GM12878 (cell line): Measurements from ENCODE around the gene CD70. TPM values are rescaled to one million over a fixed set of nuclear protein-coding genes. Genes with fewer than 3 reads are reported as not detected.

Experiments
- ATF2 ChIP-seq: IDR thresholded peaks from 2 replicates; pipeline ENCODE4 v1.6.1; 2012; ENCODE audit warnings: low read length, inconsistent platforms
- CEBPZ ChIP-seq: fragments of 150-350 bp; IDR thresholded peaks from 2 replicates; pipeline ENCODE4 v1.6.1; 2016; ENCODE audit warnings: low read depth, low read length
- CREB1 ChIP-seq: IDR thresholded peaks from 2 replicates; pipeline ENCODE4 v1.6.1; 2012; ENCODE audit warnings: low read depth, mild to moderate bottlenecking, inconsistent platforms
- CREM ChIP-seq: IDR thresholded peaks from 2 replicates; pipeline ENCODE4 v1.6.1; 2014; ENCODE audit warnings: antibody characterized with exemption, low read depth
- FOXM1 ChIP-seq: IDR thresholded peaks from 2 replicates; pipeline ENCODE4 v1.6.1; 2012; ENCODE audit warnings: low read depth, mild to moderate bottlenecking, inconsistent platforms, low read length, moderate library complexity
- IKZF1 ChIP-seq: fragments of 450-650 bp; conservative IDR thresholded peaks from 2 replicates; pipeline ENCODE4 v1.6.1; 2017; ENCODE audit warnings: antibody characterized with exemption, mild to moderate bottlenecking
- IKZF2 ChIP-seq, 2 experiments: fragments of 450-650 bp; IDR thresholded peaks; 2 replicates each; pipeline ENCODE4 v1.6.1; 2017; ENCODE audit warnings: mild to moderate bottlenecking in 2 of 2, moderate library complexity in 2 of 2
- JUNB ChIP-seq: IDR thresholded peaks from 2 replicates; pipeline ENCODE4 v1.6.1; 2016; ENCODE audit warnings: antibody characterized with exemption, mild to moderate bottlenecking
- MTA2 ChIP-seq: fragments of 450-650 bp; IDR thresholded peaks from 2 replicates; pipeline ENCODE4 v1.6.1; 2016; ENCODE audit warnings: low read depth, mild to moderate bottlenecking, moderate library complexity
- MXI1 ChIP-seq: fragments of 150-350 bp; IDR thresholded peaks from 2 replicates; pipeline ENCODE4 v1.6.1; 2011; ENCODE audit warnings: low read depth, mild to moderate bottlenecking, inconsistent platforms, low read length, improper control_type of control experiment
- NFYA ChIP-seq: IDR thresholded peaks from 2 replicates; pipeline ENCODE4 v1.6.1; 2011; ENCODE audit warnings: low read depth, mild to moderate bottlenecking, low read length, improper control_type of control experiment, borderline replicate concordance
- PAX5 ChIP-seq: IDR thresholded peaks from 2 replicates; pipeline ENCODE4 v1.6.1; 2011; ENCODE audit warnings: low read depth, low read length, borderline replicate concordance
- PBX3 ChIP-seq: IDR thresholded peaks from 2 replicates; pipeline ENCODE4 v1.6.1; 2011; ENCODE audit warnings: mild to moderate bottlenecking, low read depth, low read length, moderate library complexity; ENCODE audit not compliant: insufficient replicate concordance
- RELA ChIP-seq: fragments of 450-650 bp; IDR thresholded peaks from 2 replicates; pipeline ENCODE4 v1.8.0; 2014; ENCODE audit warnings: borderline replicate concordance; ENCODE audit not compliant: partially characterized antibody
- RUNX3 ChIP-seq: IDR thresholded peaks from 2 replicates; pipeline ENCODE4 v1.6.1; 2012; ENCODE audit warnings: low read length, inconsistent platforms
- SP1 ChIP-seq: IDR thresholded peaks from one replicate; pipeline ENCODE4 v1.6.1; 2011; ENCODE audit warnings: low read depth, low read length
- TCF3 ChIP-seq: IDR thresholded peaks from 2 replicates; pipeline ENCODE4 v1.6.1; 2012; ENCODE audit warnings: low read depth, mild to moderate bottlenecking, low read length, borderline replicate concordance; ENCODE audit not compliant: insufficient read depth
- TCF7 ChIP-seq: IDR thresholded peaks from 2 replicates; pipeline ENCODE4 v1.6.1; 2014; ENCODE audit warnings: antibody characterized with exemption, borderline replicate concordance
- ZNF274 ChIP-seq: IDR thresholded peaks from one replicate; pipeline ENCODE4 v1.8.0; 2011; ENCODE audit not compliant: insufficient read length, insufficient read depth
- polyA plus RNA-seq, 11 experiments: library from polyadenylated mRNA; depleted of rRNA in 4 of 11; unstranded in 6 of 11; stranded (reverse) in 5 of 11; fragments of >200 nt; fragmentation: Nextera tagmentation in 4 of 11; fragmentation: Illumina TruSeq in 1 of 11; extraction: Ambion mirVana in 4 of 11; extraction: Trizol in 1 of 11; gene quantifications; 1 replicate in 1 of 11; 2 replicates in 10 of 11; pipeline versions ENCODE4 v1.2.1 to v1.2.3, GENCODE V29; 2011 to 2016; ENCODE audit warnings: inconsistent platforms in 2 of 11, missing spikeins in 2 of 11, low read depth in 1 of 11
- total RNA-seq, 4 experiments: library from RNA; depleted of rRNA in 3 of 4; stranded (reverse); fragments of >200 nt in 3 of 4; fragmentation: Illumina TruSeq in 1 of 4; extraction: Trizol in 1 of 4; gene quantifications; 2 replicates each; pipeline versions ENCODE4 v1.2.1 to v1.2.3, GENCODE V29; 2013 to 2021
- TF ChIP-seq, protein P1 (sequence below): IDR thresholded peaks from 2 replicates; pipeline ENCODE4 v1.6.1; 2011; ENCODE audit warnings: borderline replicate concordance, low read depth, mild to moderate bottlenecking, moderate library complexity, low read length; ENCODE audit not compliant: insufficient read depth, poor library complexity, severe bottlenecking
- TF ChIP-seq, protein P2 (sequence below): fragments of 450-650 bp; IDR thresholded peaks from 2 replicates; pipeline ENCODE4 v1.6.1; 2017; ENCODE audit warnings: mild to moderate bottlenecking, low read depth, inconsistent platforms; ENCODE audit not compliant: poor library complexity, severe bottlenecking

The CD70 gene
- total and polyA plus RNA-seq, 10 of the 15 experiments (the other 5 are each of a cell fraction or from before 2014, with no cell fraction given) = 16.4 to 441 (median 265) TPM

DNA sequence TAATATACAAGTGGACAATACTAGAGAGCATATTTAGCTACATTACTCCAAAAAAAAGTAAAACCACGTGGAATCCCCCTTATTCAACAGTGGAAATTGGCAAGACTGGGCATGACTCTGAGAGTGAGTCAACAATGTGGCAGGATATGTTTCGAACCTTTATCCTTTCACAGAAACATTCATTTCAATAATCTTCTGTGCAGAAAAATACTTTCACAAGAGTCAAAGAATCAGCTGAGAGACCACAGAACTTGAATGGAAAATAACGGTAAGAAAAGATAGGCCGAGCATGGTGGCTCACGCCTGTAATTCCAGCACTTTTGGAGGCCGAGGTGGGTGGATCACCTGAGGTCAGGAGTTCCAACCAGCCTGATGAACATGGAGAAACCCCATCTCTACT, 25.1 kb upstream of the CD70 start (continued):
- TF ChIP-seq ZNF274 (no peak), SP1 (peak; percentile 14), TCF3 (peak; percentile 51; the same call in 1 of the 2 replicates), PBX3 (peak; percentile 18), CREB1 (peak; percentile 55; the same call in 1 of the 2 replicates), PAX5 (peak; percentile 74), CEBPZ (no peak), NFYA (no peak), JUNB (peak; percentile 93), ATF2 (peak; percentile 60; the same call in 1 of the 2 replicates), MTA2 (peak; percentile 57; the same call in 1 of the 2 replicates), RUNX3 (peak; percentile 90), IKZF1 (peak; percentile 75), CREM (peak; percentile 82), MXI1 (no peak), IKZF2 (IDR thresholded peaks at IDR 0.05) (peak; percentile 77 to 81; a peak in 2 of 4 replicates), RELA (peak; percentile 77), TCF7 (peak; percentile 49; the same call in 1 of the 2 replicates), FOXM1 (peak; percentile 87; the same call in 1 of the 2 replicates)
- TF ChIP-seq, protein P1, sequence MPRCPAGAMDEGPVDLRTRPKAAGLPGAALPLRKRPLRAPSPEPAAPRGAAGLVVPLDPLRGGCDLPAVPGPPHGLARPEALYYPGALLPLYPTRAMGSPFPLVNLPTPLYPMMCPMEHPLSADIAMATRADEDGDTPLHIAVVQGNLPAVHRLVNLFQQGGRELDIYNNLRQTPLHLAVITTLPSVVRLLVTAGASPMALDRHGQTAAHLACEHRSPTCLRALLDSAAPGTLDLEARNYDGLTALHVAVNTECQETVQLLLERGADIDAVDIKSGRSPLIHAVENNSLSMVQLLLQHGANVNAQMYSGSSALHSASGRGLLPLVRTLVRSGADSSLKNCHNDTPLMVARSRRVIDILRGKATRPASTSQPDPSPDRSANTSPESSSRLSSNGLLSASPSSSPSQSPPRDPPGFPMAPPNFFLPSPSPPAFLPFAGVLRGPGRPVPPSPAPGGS = peak; percentile 52
- TF ChIP-seq, protein P2, sequence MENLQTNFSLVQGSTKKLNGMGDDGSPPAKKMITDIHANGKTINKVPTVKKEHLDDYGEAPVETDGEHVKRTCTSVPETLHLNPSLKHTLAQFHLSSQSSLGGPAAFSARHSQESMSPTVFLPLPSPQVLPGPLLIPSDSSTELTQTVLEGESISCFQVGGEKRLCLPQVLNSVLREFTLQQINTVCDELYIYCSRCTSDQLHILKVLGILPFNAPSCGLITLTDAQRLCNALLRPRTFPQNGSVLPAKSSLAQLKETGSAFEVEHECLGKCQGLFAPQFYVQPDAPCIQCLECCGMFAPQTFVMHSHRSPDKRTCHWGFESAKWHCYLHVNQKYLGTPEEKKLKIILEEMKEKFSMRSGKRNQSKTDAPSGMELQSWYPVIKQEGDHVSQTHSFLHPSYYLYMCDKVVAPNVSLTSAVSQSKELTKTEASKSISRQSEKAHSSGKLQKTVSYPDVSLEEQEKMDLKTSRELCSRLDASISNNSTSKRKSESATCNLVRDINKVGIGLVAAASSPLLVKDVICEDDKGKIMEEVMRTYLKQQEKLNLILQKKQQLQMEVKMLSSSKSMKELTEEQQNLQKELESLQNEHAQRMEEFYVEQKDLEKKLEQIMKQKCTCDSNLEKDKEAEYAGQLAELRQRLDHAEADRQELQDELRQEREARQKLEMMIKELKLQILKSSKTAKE = peak; percentile 82
